Stimulated activated CD4-positive, alpha-beta T cell treated with anti-CD3 and anti-CD28 coated beads, Interleukin-12 subunit alpha, Interleukin-12 subunit beta, amount 100 ng/mL, for 48 hours (primary cell): Measurements from ENCODE around the gene CPED1.
"Not testable (repeated sequence)": the region's sequence is repeated elsewhere in the genome, so short reads cannot be mapped to it uniquely, and the experiment has no call there.

ENCODE experiments used
- DNase-seq, 3 donors: peaks; one replicate each; pipeline ENCODE4 v3.0.0-alpha.2; 2020; ENCODE audit warnings: low read depth in 2 of 3, low spot score in 1 of 3

Gene CPED1

GRCh38 chr7:121276313-121276712, 287.8 kb downstream of the CPED1 start:
- DNase-seq: no peak

GRCh38 chr7:121278120-121279021, 289.9 kb downstream of the CPED1 start:
- no peak for DNase-seq

- DNase-seq: no peak
These were observed 290.6 kb downstream of the CPED1 start for GRCh38 chr7:121279060-121279620.

GRCh38 chr7:121279822-121280221, 291.3 kb downstream of the CPED1 start:
- DNase-seq: no peak

- DNase-seq: no peak
These were observed 292.1 kb downstream of the CPED1 start for GRCh38 chr7:121280656-121281055.

GRCh38 chr7:121282129-121282528, 293.6 kb downstream of the CPED1 start:
- DNase-seq: no peak

- no peak for DNase-seq
These were observed 296.7 kb downstream of the CPED1 start for GRCh38 chr7:121285066-121285667.

- no peak for DNase-seq
These were observed 297.7 kb downstream of the CPED1 start for GRCh38 chr7:121286186-121286585.

GRCh38 chr7:121286742-121287734, 298.5 kb downstream of the CPED1 start:
- DNase-seq: no peak

- DNase-seq: no peak
These were observed 300.4 kb downstream of the CPED1 start for GRCh38 chr7:121288894-121289293.

GRCh38 chr7:121289930-121290329, 301.4 kb downstream of the CPED1 start:
- not testable (repeated sequence) for DNase-seq

- no peak for DNase-seq
These were observed 306.0 kb downstream of the CPED1 start for GRCh38 chr7:121294448-121294992.

- DNase-seq: no peak
These were observed 309.3 kb downstream of the CPED1 start for GRCh38 chr7:121297843-121298242.

GRCh38 chr7:121298831-121299239, 310.3 kb downstream of the CPED1 start:
- DNase-seq: no peak

GRCh38 chr7:121300685-121301420, 312.3 kb downstream of the CPED1 start:
- no peak for DNase-seq

- DNase-seq: no peak
These were observed 313.1 kb downstream of the CPED1 start for GRCh38 chr7:121301446-121302213.

- DNase-seq: no peak
These were observed 313.8 kb downstream of the CPED1 start for GRCh38 chr7:121302214-121302745.

- DNase-seq: no peak
These were observed 315.1 kb downstream of the CPED1 start for GRCh38 chr7:121303422-121304101.
